Prostate gland (tissue), 2 donors: ENCODE measurements around the gene GNPDA1. TPM values are rescaled to one million over a fixed set of nuclear protein-coding genes. Genes with fewer than 3 reads are reported as not detected.

Source experiments
- DNase-seq: peaks from one replicate; pipeline ENCODE4 v3.0.0-alpha.2; 2019; ENCODE audit warnings: low spot score
- H3K27ac ChIP-seq, 2 donors: fragments of 200-600 bp; sonication (generic); 2 replicates each; pipeline ENCODE4 v1.5.1; 2017 to 2019
- H3K27me3 ChIP-seq: fragments of 200-600 bp; sonication (generic); replicated peaks from 2 replicates; pipeline ENCODE4 v1.5.1; 2019; ENCODE audit not compliant: insufficient read depth
- H3K36me3 ChIP-seq, 2 donors: fragments of 200-600 bp; sonication (generic); 1 replicate in 1 of 2; 2 replicates in 1 of 2; pipeline versions ENCODE4 v1.5.1 to v1.8.1; 2017 to 2019
- H3K4me1 ChIP-seq: fragments of 200-600 bp; sonication (generic); replicated peaks from 2 replicates; pipeline ENCODE4 v1.5.1; 2019
- H3K4me3 ChIP-seq, 2 donors: fragments of 200-600 bp; sonication (generic); 2 replicates each; pipeline ENCODE4 v1.5.1; 2017 to 2019
- H3K9me3 ChIP-seq: fragments of 200-600 bp; sonication (generic); 2 replicates; pipeline ENCODE4 v1.5.1; 2017
- POLR2A ChIP-seq: fragments of 450-650 bp; IDR thresholded peaks from one replicate; pipeline ENCODE4 v1.6.1; 2016; ENCODE audit warnings: antibody characterized with exemption, mild to moderate bottlenecking
- POLR2AphosphoS5 ChIP-seq: sonication (generic); formaldehyde crosslinking; IDR thresholded peaks from one replicate; pipeline ENCODE4 v1.6.1; 2017; ENCODE audit warnings: antibody characterized with exemption
- WGBS: methylation state at CpG from one replicate; pipeline ENCODE4 v1.1.5; 2018; 5-methylcytosine and 5-hydroxymethylcytosine counted together
- intact Hi-C: fragments of 100-400 bp; cut with DNase I; formaldehyde crosslinking; loops from one replicate; pipeline ENCODE4 v1.14.2; 2022
- total RNA-seq, 2 donors: library from RNA; depleted of rRNA; stranded (reverse); fragments of >200 nt; gene quantifications; one replicate each; pipeline ENCODE4 v1.1.0, GENCODE V29; 2016
- TF ChIP-seq, protein P1 (sequence below), 4 experiments: fragments of 200-600 bp in 2 of 4; fragments of 450-650 bp in 2 of 4; sonication (generic) in 2 of 4; IDR thresholded peaks; 1 replicate in 3 of 4; 2 replicates in 1 of 4; pipeline ENCODE4 v1.5.1; 2016 to 2019; ENCODE audit warnings: antibody characterized with exemption in 4 of 4, mild to moderate bottlenecking in 2 of 4, moderate library complexity in 2 of 4

Gene GNPDA1
- total RNA-seq, 2 donors from 2014 or later, result 30.0 to 58.5 TPM

DNA sequence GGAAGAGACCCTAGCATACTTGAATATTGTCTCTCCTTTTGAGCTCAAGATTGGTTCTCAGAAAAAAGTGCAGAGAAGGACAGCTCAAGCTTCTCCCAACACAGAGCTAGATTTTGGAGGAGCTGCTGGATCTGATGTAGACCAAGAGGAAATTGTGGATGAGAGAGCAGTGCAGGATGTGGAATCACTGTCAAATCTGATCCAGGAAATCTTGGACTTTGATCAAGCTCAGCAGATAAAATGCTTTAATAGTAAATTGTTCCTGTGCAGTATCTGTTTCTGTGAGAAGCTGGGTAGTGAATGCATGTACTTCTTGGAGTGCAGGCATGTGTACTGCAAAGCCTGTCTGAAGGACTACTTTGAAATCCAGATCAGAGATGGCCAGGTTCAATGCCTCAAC lies 34.4 kb downstream of the GNPDA1 start:
- intact Hi-C loops, result no loop called here
- Histone ChIP-seq H3K27me3 (no peaks in the 10 kb centered on the region), H3K9me3 (no peaks in the 10 kb centered on the region), H3K27ac (no peak overlapping the region), H3K4me1 (no peaks in the 10 kb centered on the region), H3K4me3 (no peak overlapping the region), H3K36me3 (peaks cover 0 to 13% of the 10 kb centered on the region in 2 donors)
- no peak for DNase-seq
- TF ChIP-seq, protein P1, sequence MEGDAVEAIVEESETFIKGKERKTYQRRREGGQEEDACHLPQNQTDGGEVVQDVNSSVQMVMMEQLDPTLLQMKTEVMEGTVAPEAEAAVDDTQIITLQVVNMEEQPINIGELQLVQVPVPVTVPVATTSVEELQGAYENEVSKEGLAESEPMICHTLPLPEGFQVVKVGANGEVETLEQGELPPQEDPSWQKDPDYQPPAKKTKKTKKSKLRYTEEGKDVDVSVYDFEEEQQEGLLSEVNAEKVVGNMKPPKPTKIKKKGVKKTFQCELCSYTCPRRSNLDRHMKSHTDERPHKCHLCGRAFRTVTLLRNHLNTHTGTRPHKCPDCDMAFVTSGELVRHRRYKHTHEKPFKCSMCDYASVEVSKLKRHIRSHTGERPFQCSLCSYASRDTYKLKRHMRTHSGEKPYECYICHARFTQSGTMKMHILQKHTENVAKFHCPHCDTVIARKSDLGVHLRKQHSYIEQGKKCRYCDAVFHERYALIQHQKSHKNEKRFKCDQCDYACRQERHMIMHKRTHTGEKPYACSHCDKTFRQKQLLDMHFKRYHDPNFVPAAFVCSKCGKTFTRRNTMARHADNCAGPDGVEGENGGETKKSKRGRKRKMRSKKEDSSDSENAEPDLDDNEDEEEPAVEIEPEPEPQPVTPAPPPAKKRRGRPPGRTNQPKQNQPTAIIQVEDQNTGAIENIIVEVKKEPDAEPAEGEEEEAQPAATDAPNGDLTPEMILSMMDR (IDR thresholded peaks at IDR 0.05), result no peak
- no peak for TF ChIP-seq POLR2AphosphoS5

DNA sequence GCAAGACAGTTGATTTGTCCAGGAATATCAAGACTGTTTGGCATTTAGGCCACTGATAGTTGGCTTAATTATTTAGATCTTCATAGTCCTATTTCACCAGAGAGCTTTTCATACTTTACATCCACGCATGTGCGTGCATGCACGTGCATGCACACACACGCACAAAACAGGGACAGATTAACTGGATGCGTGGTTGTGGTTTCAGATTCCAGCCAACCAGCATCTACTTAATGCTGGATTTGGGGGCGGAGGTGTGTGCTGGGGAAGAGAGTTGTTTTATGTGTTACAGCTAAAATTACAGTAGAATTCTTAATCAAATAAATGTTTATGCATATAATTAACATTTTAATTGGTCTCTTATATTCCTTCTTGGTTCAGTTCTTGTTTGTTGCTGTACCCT lies 36.7 kb downstream of the GNPDA1 start:
- TF ChIP-seq POLR2A (no peak), POLR2AphosphoS5 (no peak)
- TF ChIP-seq, protein P1 (IDR thresholded peaks at IDR 0.05), result no peak
- Histone ChIP-seq H3K4me1 (no peaks in the 10 kb centered on the region), H3K4me3 (no peak overlapping the region), H3K27me3 (no peaks in the 10 kb centered on the region), H3K9me3 (no peaks in the 10 kb centered on the region), H3K27ac (no peak overlapping the region), H3K36me3 (peaks cover 0 to 13% of the 10 kb centered on the region in 2 donors)
- intact Hi-C loops, result no loop called here
- no peak for DNase-seq
- WGBS, result 49% methylated on average over 6 of the region's 6 CpGs

DNA sequence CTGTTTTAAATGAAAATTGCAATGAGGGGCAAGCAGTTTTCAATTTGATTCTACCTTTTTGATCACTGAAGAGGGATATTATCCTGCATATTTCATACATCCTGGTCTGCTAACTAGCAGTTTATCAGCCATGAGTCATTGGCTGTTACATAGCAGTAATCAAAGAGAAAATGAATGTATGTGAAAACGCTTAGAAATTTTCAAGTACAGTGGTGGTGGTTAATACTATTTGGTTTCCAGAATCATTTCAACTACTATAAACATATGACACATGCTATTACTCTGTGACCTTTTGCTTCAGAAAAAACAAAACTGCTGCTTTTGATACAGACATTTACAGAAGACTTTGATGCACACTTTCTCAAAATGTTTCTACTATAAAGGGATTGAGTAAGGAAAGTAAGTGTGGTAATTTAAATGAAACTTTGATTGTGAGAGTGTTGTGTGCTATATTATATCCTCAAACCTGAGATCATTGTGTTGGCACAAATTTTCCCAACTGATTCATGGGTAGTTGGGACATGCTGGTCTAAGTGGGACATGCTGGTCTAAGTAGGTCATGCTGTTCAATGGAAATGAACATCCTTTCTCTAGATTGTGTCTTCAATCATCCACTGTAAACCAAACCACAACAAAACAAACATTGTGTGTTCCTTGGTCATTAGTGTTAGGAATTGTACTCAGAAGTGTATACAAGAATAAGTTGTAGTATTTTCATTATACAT lies 38.8 kb downstream of the GNPDA1 start:
- no peaks in the 10 kb centered on the region for H3K36me3 ChIP-seq
- no peaks in the 10 kb centered on the region for H3K4me1 ChIP-seq
- no peak overlapping the region for H3K4me3 ChIP-seq
- DNase-seq, result no peak
- no peak overlapping the region for H3K27ac ChIP-seq
- H3K27me3 ChIP-seq, result no peaks in the 10 kb centered on the region
- H3K9me3 ChIP-seq, result no peaks in the 10 kb centered on the region
- no peak for TF ChIP-seq POLR2A
- TF ChIP-seq, protein P1 (IDR thresholded peaks at IDR 0.05), result no peak
- TF ChIP-seq POLR2AphosphoS5, result no peak
- intact Hi-C loops, result no loop called here
- 74% methylated on average over 1 of the region's 1 CpG for WGBS

DNA sequence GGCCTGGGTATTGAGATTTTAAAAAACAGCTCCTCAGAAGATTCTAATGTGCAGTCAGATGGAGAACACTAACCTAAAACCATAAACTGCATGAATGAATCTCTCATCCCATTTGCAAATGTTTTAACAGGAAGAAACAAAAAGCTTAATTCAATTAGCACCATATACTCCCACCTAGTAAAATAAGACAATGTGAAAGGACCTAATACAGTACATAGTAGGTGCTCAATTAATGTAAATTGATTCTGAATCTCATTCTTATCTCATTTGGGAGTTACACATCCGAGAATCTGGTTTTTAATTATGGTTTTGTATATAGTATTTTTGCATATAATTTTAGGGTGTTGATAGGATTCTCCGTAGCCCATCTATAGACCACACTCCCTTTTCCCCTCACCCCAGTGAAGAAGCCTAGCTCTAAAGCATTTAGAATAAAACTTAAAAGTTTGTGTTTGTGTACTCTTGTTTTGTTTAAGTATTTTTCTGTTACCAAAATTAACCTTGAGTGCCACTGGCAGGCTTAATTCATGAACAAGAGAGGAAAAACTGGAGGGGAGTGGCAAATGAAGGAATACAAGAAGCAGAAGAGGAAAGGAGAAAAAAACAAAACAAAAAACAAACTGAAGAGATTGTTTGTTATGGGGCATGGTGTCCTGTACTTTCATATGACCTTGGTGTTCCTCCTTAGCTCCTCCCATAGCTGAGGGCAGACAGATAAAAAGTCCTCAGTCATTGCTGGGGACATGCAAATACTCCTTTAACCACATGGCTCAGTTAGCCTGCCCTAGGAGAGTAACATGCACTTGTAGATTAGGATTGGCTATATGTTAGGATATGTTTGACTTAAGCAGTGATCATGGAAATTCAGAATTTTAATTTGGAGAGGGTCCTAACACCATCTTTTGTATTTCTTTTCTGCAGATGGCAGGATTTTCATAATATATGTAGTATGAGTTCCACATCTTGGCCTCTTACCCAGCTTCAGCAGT lies 42.8 kb downstream of the GNPDA1 start:
- Histone ChIP-seq H3K4me3 (peak overlapping the region; percentile 67 to 83), H3K4me1 (no peaks in the 10 kb centered on the region), H3K9me3 (no peaks in the 10 kb centered on the region), H3K27me3 (no peaks in the 10 kb centered on the region), H3K36me3 (no peaks in the 10 kb centered on the region), H3K27ac (peak overlapping the region; percentile 96)
- DNase-seq, result no peak
- WGBS, result 72% methylated on average over 2 of the region's 2 CpGs
- intact Hi-C loops, result loop anchor here (2.0 to 10.0 kb wide), 2 partner anchors 45 to 47 kb away; partner anchors contain the start of genes DELE1 and GNPDA1
- TF ChIP-seq, protein P1 (IDR thresholded peaks at IDR 0.05), result no peak
- TF ChIP-seq POLR2AphosphoS5 (no peak), POLR2A (no peak)
